A673 (cell line): ENCODE data around the gene SMTNL1. TPM values are rescaled to one million over a fixed set of nuclear protein-coding genes. Genes with fewer than 3 reads are reported as not detected.

Experiments
- BruUV-seq: library from RNA; stranded (reverse); fragments of 400-500 nt; replicated peaks from 2 replicates; lab custom pipeline; 2021; lab: Mats Ljungman, UMichigan
- CTCF ChIA-PET: fragments of 300-600 bp; sonication (Branson Sonifier 250); formaldehyde crosslinking; loops from one replicate; lab custom pipeline; 2022; ENCODE audit warnings: antibody characterized with exemption; lab: Charles Lee
- POLR2A ChIA-PET: fragments of 300-600 bp; sonication (Branson Sonifier 250); formaldehyde crosslinking; loops from one replicate; lab custom pipeline; 2022; ENCODE audit warnings: antibody characterized with exemption; ENCODE audit not compliant: low non-redundant PET; lab: Charles Lee
- DNase-seq: peaks from one replicate; pipeline ENCODE4 v3.0.0-alpha.2; 2015; ENCODE audit warnings: low spot score
- H3K27ac ChIP-seq: fragments of 200-600 bp; sonication (generic); 2 replicates; pipeline ENCODE4 v1.5.1; 2016; ENCODE audit warnings: mixed run types, low read depth, mild to moderate bottlenecking, mixed read lengths, antibody characterized with exemption, low read length; ENCODE audit not compliant: poor library complexity, severe bottlenecking
- H3K27me3 ChIP-seq: fragments of 200-600 bp; sonication (generic); replicated peaks from 2 replicates; pipeline ENCODE4 v1.6.1; 2017; ENCODE audit warnings: mixed run types, low read depth, mild to moderate bottlenecking, mixed read lengths, antibody characterized with exemption, low read length; ENCODE audit not compliant: insufficient read depth, poor library complexity
- H3K36me3 ChIP-seq: fragments of 200-600 bp; sonication (generic); 2 replicates; pipeline ENCODE4 v1.6.1; 2016; ENCODE audit warnings: mixed run types, mild to moderate bottlenecking, mixed read lengths, antibody characterized with exemption, low read length; ENCODE audit not compliant: insufficient read depth, poor library complexity, severe bottlenecking
- H3K4me1 ChIP-seq: fragments of 200-600 bp; sonication (generic); 2 replicates; pipeline ENCODE4 v1.6.1; 2017; ENCODE audit warnings: mixed run types, mild to moderate bottlenecking, mixed read lengths, antibody characterized with exemption, low read length; ENCODE audit not compliant: insufficient read depth, poor library complexity, severe bottlenecking
- H3K4me3 ChIP-seq: fragments of 200-600 bp; sonication (generic); 2 replicates; pipeline ENCODE4 v1.5.1; 2016; ENCODE audit warnings: low read depth, mixed run types, mild to moderate bottlenecking, mixed read lengths, low read length; ENCODE audit not compliant: poor library complexity, severe bottlenecking
- H3K9me3 ChIP-seq: fragments of 200-600 bp; sonication (generic); 2 replicates; pipeline ENCODE4 v1.6.1; 2016; ENCODE audit warnings: mixed run types, low read depth, mild to moderate bottlenecking, mixed read lengths, antibody characterized with exemption, low read length; ENCODE audit not compliant: poor library complexity, severe bottlenecking
- EZH2 ChIP-seq: fragments of 200-600 bp; sonication (generic); IDR thresholded peaks from 2 replicates; pipeline ENCODE4 v1.6.1; 2017; ENCODE audit warnings: borderline replicate concordance, low read depth, mild to moderate bottlenecking, mixed read lengths, antibody characterized with exemption, low read length; ENCODE audit not compliant: poor library complexity, severe bottlenecking
- intact Hi-C: fragments of 100-400 bp; cut with micrococcal nuclease; formaldehyde crosslinking; loops from one replicate; pipeline ENCODE4 v1.10.0; 2022; ENCODE audit not compliant: unreplicated experiment
- total RNA-seq: library from RNA; stranded (reverse); gene quantifications from 2 replicates; pipeline ENCODE4 v1.2.3, GENCODE V29; 2021
- TF ChIP-seq, protein P1 (sequence below): fragments of 300-800, 200-600 bp; sonication (generic); conservative IDR thresholded peaks from 2 replicates; pipeline ENCODE4 v1.5.1; 2017; ENCODE audit warnings: low read depth, mild to moderate bottlenecking, antibody characterized with exemption, low read length, moderate library complexity, mixed read lengths

SMTNL1 gene
- total RNA-seq, 1 experiment from 2014 or later = not detected

DNA sequence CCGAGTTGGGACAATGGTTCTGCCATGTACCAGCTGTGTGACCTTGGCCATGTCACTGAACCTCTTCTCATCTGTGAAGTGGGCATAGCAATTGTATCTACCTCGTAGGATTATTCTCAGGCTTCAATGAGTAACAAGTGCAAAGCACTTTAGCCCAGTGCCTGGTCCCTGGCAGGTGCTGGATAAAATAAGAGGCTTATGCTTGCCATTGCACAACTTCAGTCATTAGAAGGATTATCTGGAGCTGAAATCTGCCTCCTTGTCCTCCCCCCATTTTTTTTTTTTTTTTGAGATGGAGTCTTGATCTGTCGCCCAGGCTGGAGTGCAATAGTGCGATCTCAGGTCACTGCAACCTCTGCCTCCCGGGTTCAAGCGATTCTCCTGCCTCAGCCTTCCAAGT, 7.2 kb downstream of the SMTNL1 start:
- DNase-seq = no peak
- Histone ChIP-seq H3K4me3 (no peak overlapping the region), H3K27me3 (no peaks in the 10 kb centered on the region), H3K36me3 (no peaks in the 10 kb centered on the region), H3K4me1 (no peaks in the 10 kb centered on the region), H3K27ac (no peak overlapping the region), H3K9me3 (no peaks in the 10 kb centered on the region)
- intact Hi-C loops = no loop called here
- BruUV-seq = no TSS peak
- TF ChIP-seq EZH2 = no peak
- TF ChIP-seq, protein P1, sequence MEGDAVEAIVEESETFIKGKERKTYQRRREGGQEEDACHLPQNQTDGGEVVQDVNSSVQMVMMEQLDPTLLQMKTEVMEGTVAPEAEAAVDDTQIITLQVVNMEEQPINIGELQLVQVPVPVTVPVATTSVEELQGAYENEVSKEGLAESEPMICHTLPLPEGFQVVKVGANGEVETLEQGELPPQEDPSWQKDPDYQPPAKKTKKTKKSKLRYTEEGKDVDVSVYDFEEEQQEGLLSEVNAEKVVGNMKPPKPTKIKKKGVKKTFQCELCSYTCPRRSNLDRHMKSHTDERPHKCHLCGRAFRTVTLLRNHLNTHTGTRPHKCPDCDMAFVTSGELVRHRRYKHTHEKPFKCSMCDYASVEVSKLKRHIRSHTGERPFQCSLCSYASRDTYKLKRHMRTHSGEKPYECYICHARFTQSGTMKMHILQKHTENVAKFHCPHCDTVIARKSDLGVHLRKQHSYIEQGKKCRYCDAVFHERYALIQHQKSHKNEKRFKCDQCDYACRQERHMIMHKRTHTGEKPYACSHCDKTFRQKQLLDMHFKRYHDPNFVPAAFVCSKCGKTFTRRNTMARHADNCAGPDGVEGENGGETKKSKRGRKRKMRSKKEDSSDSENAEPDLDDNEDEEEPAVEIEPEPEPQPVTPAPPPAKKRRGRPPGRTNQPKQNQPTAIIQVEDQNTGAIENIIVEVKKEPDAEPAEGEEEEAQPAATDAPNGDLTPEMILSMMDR = no peak
- POLR2A ChIA-PET = no interaction called here
- CTCF ChIA-PET = no interaction called here

DNA sequence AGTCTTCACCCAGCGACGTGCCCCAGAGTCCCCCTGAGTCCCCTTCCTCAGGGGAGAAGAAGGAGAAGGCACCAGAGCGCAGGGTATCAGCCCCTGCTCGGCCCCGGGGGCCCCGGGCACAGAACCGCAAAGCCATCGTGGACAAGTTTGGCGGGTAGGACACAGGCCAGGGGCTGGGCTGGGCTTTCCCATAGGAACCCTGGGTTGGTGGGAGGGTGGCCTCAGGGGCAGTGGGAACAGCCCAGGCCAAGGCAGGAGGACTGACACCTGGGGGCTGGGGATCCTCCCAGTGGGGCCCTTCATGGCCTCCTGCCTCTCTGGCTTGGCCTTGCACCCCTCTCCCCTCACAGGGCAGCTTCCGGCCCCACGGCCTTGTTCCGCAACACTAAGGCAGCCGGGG, 8.5 kb downstream of the SMTNL1 start:
- ChIA-PET CTCF (no interaction called here), POLR2A (no interaction called here)
- Histone ChIP-seq H3K36me3 (no peaks in the 10 kb centered on the region), H3K4me3 (no peak overlapping the region), H3K9me3 (no peaks in the 10 kb centered on the region), H3K27ac (no peak overlapping the region), H3K27me3 (no peaks in the 10 kb centered on the region), H3K4me1 (no peaks in the 10 kb centered on the region)
- intact Hi-C loops = no loop called here
- TF ChIP-seq EZH2 = no peak
- TF ChIP-seq, protein P1 = no peak
- BruUV-seq = no TSS peak
- DNase-seq = no peak

DNA sequence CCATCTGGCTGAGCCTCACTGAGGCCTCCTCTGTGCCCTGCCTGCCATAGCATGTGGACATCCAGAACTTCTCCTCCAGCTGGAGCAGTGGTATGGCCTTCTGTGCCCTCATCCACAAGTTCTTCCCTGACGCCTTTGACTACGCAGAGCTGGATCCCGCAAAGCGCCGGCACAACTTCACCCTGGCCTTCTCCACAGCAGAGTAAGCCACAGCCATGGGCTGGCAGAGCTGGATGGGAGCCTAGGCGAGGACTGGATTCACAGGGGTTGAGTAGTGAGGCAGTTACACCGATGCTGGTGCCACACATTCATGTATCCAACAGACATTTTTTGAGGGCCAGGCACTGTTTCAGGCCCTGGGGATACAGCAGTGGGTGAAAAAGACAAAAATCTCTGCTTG, 9.1 kb downstream of the SMTNL1 start:
- CTCF ChIA-PET = no interaction called here
- Histone ChIP-seq H3K4me3 (no peak overlapping the region), H3K27ac (no peak overlapping the region), H3K4me1 (no peaks in the 10 kb centered on the region), H3K27me3 (no peaks in the 10 kb centered on the region), H3K9me3 (no peaks in the 10 kb centered on the region), H3K36me3 (no peaks in the 10 kb centered on the region)
- POLR2A ChIA-PET = no interaction called here
- BruUV-seq = no TSS peak
- intact Hi-C loops = no loop called here
- TF ChIP-seq, protein P1 = no peak
- TF ChIP-seq EZH2 = no peak
- DNase-seq = no peak
